PFSK-1 (cell line): Measurements from ENCODE around the gene MYH10.

Source experiments
- POLR2AphosphoS5 ChIP-seq: IDR thresholded peaks from 2 replicates; pipeline ENCODE4 v1.6.1; 2012; ENCODE audit warnings: low read depth, mild to moderate bottlenecking, control low read depth, low read length, moderate library complexity
- SIN3A ChIP-seq: IDR thresholded peaks from 2 replicates; pipeline ENCODE4 v1.6.1; 2012; ENCODE audit warnings: mild to moderate bottlenecking, low read length, moderate library complexity, borderline replicate concordance; ENCODE audit not compliant: insufficient read depth
- TAF1 ChIP-seq: IDR thresholded peaks from 2 replicates; pipeline ENCODE4 v1.6.1; 2012; ENCODE audit warnings: low read length, control low read depth, borderline replicate concordance; ENCODE audit not compliant: insufficient read depth
- TF ChIP-seq, protein P1 (sequence below), 2 experiments: IDR thresholded peaks; 2 replicates each; pipeline versions ENCODE4 v1.6.1 to v1.8.0; 2011 to 2012; ENCODE audit warnings: low read depth in 2 of 2, low read length in 2 of 2, control low read depth in 1 of 2, inconsistent platforms in 1 of 2, mild to moderate bottlenecking in 1 of 2, moderate library complexity in 1 of 2; ENCODE audit not compliant: insufficient read depth in 1 of 2

GRCh38 chr17:8534498-8535188, 95.9 kb downstream of the MYH10 start:
- TF ChIP-seq, protein P1, sequence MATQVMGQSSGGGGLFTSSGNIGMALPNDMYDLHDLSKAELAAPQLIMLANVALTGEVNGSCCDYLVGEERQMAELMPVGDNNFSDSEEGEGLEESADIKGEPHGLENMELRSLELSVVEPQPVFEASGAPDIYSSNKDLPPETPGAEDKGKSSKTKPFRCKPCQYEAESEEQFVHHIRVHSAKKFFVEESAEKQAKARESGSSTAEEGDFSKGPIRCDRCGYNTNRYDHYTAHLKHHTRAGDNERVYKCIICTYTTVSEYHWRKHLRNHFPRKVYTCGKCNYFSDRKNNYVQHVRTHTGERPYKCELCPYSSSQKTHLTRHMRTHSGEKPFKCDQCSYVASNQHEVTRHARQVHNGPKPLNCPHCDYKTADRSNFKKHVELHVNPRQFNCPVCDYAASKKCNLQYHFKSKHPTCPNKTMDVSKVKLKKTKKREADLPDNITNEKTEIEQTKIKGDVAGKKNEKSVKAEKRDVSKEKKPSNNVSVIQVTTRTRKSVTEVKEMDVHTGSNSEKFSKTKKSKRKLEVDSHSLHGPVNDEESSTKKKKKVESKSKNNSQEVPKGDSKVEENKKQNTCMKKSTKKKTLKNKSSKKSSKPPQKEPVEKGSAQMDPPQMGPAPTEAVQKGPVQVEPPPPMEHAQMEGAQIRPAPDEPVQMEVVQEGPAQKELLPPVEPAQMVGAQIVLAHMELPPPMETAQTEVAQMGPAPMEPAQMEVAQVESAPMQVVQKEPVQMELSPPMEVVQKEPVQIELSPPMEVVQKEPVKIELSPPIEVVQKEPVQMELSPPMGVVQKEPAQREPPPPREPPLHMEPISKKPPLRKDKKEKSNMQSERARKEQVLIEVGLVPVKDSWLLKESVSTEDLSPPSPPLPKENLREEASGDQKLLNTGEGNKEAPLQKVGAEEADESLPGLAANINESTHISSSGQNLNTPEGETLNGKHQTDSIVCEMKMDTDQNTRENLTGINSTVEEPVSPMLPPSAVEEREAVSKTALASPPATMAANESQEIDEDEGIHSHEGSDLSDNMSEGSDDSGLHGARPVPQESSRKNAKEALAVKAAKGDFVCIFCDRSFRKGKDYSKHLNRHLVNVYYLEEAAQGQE (IDR thresholded peaks at IDR 0.05; ENCODE audit: insufficient read depth in 1 of 2, low read depth in 2 of 2, low read length in 2 of 2) = no peak
- TF ChIP-seq POLR2AphosphoS5 (no peak), TAF1 (no peak), SIN3A (no peak)
